ENCODE results near the gene CACNA1S.

GRCh38 chr1:201104141-201104540, 8.1 kb downstream of the CACNA1S start:
- TF ChIP-seq CTCF (IDR thresholded peaks at IDR 0.05; ENCODE audit: low read depth, low read length, poor library complexity, severe bottlenecking) (no peak), EZH2phosphoT487 (IDR thresholded peaks at IDR 0.05; ENCODE audit: borderline replicate concordance, low read length) (no peak)
